ENCODE data around the gene EPN1.
"Not testable (repeated sequence)": the region's sequence is repeated elsewhere in the genome, so short reads cannot be mapped to it uniquely, and the experiment has no call there.

Gene EPN1

GRCh38 chr19:55720214-55720746, 45.3 kb downstream of the EPN1 start:
- Histone ChIP-seq H3K4me1 (ENCODE audit: low read depth, poor library complexity, severe bottlenecking) (no peaks in the 10 kb centered on the region), H3K79me2 (ENCODE audit: insufficient read depth, low read depth) (no peaks in the 10 kb centered on the region), H3K36me3 (ENCODE audit: insufficient read depth) (no peaks in the 10 kb centered on the region), H3K27me3 (ENCODE audit: insufficient read depth, low read depth) (no peaks in the 10 kb centered on the region), H4K20me1 (ENCODE audit: insufficient read depth) (no peaks in the 10 kb centered on the region), H3K27ac (no peak overlapping the region), H3K4me2 (no peak overlapping the region), H3K4me3 (IDR thresholded peaks at IDR 0.05; ENCODE audit: insufficient read depth, low read depth, low read length) (no peak overlapping the region), H3K9ac (no peak overlapping the region), H2AFZ (ENCODE audit: low read depth) (no peak overlapping the region)
- TF ChIP-seq, protein P1, sequence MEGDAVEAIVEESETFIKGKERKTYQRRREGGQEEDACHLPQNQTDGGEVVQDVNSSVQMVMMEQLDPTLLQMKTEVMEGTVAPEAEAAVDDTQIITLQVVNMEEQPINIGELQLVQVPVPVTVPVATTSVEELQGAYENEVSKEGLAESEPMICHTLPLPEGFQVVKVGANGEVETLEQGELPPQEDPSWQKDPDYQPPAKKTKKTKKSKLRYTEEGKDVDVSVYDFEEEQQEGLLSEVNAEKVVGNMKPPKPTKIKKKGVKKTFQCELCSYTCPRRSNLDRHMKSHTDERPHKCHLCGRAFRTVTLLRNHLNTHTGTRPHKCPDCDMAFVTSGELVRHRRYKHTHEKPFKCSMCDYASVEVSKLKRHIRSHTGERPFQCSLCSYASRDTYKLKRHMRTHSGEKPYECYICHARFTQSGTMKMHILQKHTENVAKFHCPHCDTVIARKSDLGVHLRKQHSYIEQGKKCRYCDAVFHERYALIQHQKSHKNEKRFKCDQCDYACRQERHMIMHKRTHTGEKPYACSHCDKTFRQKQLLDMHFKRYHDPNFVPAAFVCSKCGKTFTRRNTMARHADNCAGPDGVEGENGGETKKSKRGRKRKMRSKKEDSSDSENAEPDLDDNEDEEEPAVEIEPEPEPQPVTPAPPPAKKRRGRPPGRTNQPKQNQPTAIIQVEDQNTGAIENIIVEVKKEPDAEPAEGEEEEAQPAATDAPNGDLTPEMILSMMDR (conservative IDR thresholded peaks at IDR 0.05; ENCODE audit: low read depth, low read length), result no peak

- no peak overlapping the region for H3K27ac ChIP-seq
- H3K27me3 ChIP-seq (ENCODE audit: insufficient read depth, low read depth), result no peaks in the 10 kb centered on the region
- H3K4me2 ChIP-seq, result no peak overlapping the region
- no peaks in the 10 kb centered on the region for H3K36me3 ChIP-seq (ENCODE audit: insufficient read depth)
- no peaks in the 10 kb centered on the region for H3K4me1 ChIP-seq (ENCODE audit: low read depth, poor library complexity, severe bottlenecking)
- TF ChIP-seq, protein P1 (conservative IDR thresholded peaks at IDR 0.05; ENCODE audit: low read depth, low read length), result no peak
- H2AFZ ChIP-seq (ENCODE audit: low read depth), result no peak overlapping the region
- no peak overlapping the region for H3K4me3 ChIP-seq (IDR thresholded peaks at IDR 0.05; ENCODE audit: insufficient read depth, low read depth, low read length)
- no peaks in the 10 kb centered on the region for H3K79me2 ChIP-seq (ENCODE audit: insufficient read depth, low read depth)
- no peaks in the 10 kb centered on the region for H4K20me1 ChIP-seq (ENCODE audit: insufficient read depth)
- H3K9ac ChIP-seq, result no peak overlapping the region
Observed at GRCh38 chr19:55720801-55721200, 45.8 kb downstream of the EPN1 start.

- Histone ChIP-seq H3K79me2 (ENCODE audit: insufficient read depth, low read depth) (no peaks in the 10 kb centered on the region), H4K20me1 (ENCODE audit: insufficient read depth) (no peaks in the 10 kb centered on the region), H3K27me3 (ENCODE audit: insufficient read depth, low read depth) (no peaks in the 10 kb centered on the region), H3K9ac (no peak overlapping the region), H3K27ac (no peak overlapping the region), H3K4me3 (IDR thresholded peaks at IDR 0.05; ENCODE audit: insufficient read depth, low read depth, low read length) (no peak overlapping the region), H3K4me2 (no peak overlapping the region), H3K36me3 (ENCODE audit: insufficient read depth) (no peaks in the 10 kb centered on the region), H2AFZ (ENCODE audit: low read depth) (no peak overlapping the region), H3K4me1 (ENCODE audit: low read depth, poor library complexity, severe bottlenecking) (no peaks in the 10 kb centered on the region)
- TF ChIP-seq, protein P1 (conservative IDR thresholded peaks at IDR 0.05; ENCODE audit: low read depth, low read length), result no peak
Observed at GRCh38 chr19:55723491-55723890, 48.5 kb downstream of the EPN1 start.

GRCh38 chr19:55730378-55730777, 55.4 kb downstream of the EPN1 start:
- H3K4me2 ChIP-seq; H3K79me2 ChIP-seq (ENCODE audit: insufficient read depth, low read depth); H3K4me3 ChIP-seq (IDR thresholded peaks at IDR 0.05; ENCODE audit: insufficient read depth, low read depth, low read length); H4K20me1 ChIP-seq (ENCODE audit: insufficient read depth); H3K4me1 ChIP-seq (ENCODE audit: low read depth, poor library complexity, severe bottlenecking); H2AFZ ChIP-seq (ENCODE audit: low read depth); H3K27ac ChIP-seq; H3K36me3 ChIP-seq (ENCODE audit: insufficient read depth); H3K27me3 ChIP-seq (ENCODE audit: insufficient read depth, low read depth); H3K9ac ChIP-seq: not testable (repeated sequence)

GRCh38 chr19:55738302-55738701, 63.3 kb downstream of the EPN1 start, which contains the start of gene NLRP9:
Gene NLRP9, minus strand, starts transcription at chr19:55738402. Its CDS starts 28 bp downstream, at chr19:55738374.
- H3K4me2 ChIP-seq, result no peak within 1 kb of the TSS
- H4K20me1 ChIP-seq (ENCODE audit: insufficient read depth), result no peaks in the 10 kb centered on the region
- no peaks in the 10 kb centered on the region for H3K79me2 ChIP-seq (ENCODE audit: insufficient read depth, low read depth)
- no peak within 1 kb of the TSS for H2AFZ ChIP-seq (ENCODE audit: low read depth)
- H3K27ac ChIP-seq, result no peak within 1 kb of the TSS
- no peaks in the 10 kb centered on the region for H3K36me3 ChIP-seq (ENCODE audit: insufficient read depth)
- TF ChIP-seq, protein P1 (conservative IDR thresholded peaks at IDR 0.05; ENCODE audit: low read depth, low read length), result no peak
- no peak within 1 kb of the TSS for H3K4me3 ChIP-seq (IDR thresholded peaks at IDR 0.05; ENCODE audit: insufficient read depth, low read depth, low read length)
- H3K4me1 ChIP-seq (ENCODE audit: low read depth, poor library complexity, severe bottlenecking), result no peaks in the 10 kb centered on the region
- no peaks in the 10 kb centered on the region for H3K27me3 ChIP-seq (ENCODE audit: insufficient read depth, low read depth)
- no peak within 1 kb of the TSS for H3K9ac ChIP-seq
